CD4-positive, alpha-beta T cell (primary cell): ENCODE results near the gene PRKCB. TPM values are rescaled to one million over a fixed set of nuclear protein-coding genes. Genes with fewer than 3 reads are reported as not detected.

Source experiments
- ATAC-seq: fragments of 200-7000 bp; cut with Tn5 transposase; one replicate; pipeline ENCODE4 v1.10.0; 2022; ENCODE audit warnings: mild to moderate bottlenecking; ENCODE audit not compliant: poor library complexity
- CTCF ChIA-PET: fragments of 350-600 bp; sonication (Branson Sonifier 250); formaldehyde crosslinking; loops from one replicate; lab custom pipeline; 2021; ENCODE audit warnings: antibody characterized with exemption, inconsistent platforms; lab: Charles Lee
- POLR2A ChIA-PET: fragments of 350-600 bp; sonication (Branson Sonifier 250); formaldehyde crosslinking; loops from one replicate; lab custom pipeline; 2021; ENCODE audit warnings: antibody characterized with exemption, inconsistent platforms; lab: Charles Lee
- DNase-seq, 14 experiments: peaks; one replicate each; pipeline ENCODE4 v3.0.0-alpha.2; 2013 to 2020; ENCODE audit warnings: mixed read lengths in 2 of 14
- H3K27ac ChIP-seq, 2 donors: one replicate each; pipeline versions ENCODE4 v1.5.1 to v1.7.0; 2013; ENCODE audit warnings: low read length in 2 of 2, low read depth in 1 of 2, mild to moderate bottlenecking in 1 of 2
- H3K27me3 ChIP-seq, 2 experiments: 1 replicate in 1 of 2; 2 replicates in 1 of 2; pipeline versions ENCODE4 v1.6.1 to v1.7.0; 2013; ENCODE audit warnings: low read length in 2 of 2, control low read depth in 1 of 2, mild to moderate bottlenecking in 1 of 2, moderate library complexity in 1 of 2; ENCODE audit not compliant: insufficient read depth in 2 of 2, control insufficient read depth in 1 of 2
- H3K36me3 ChIP-seq: one replicate; pipeline ENCODE4 v1.6.1; 2013; ENCODE audit warnings: low read length, control low read depth; ENCODE audit not compliant: insufficient read depth
- H3K4me1 ChIP-seq: one replicate; pipeline ENCODE4 v1.6.1; 2013; ENCODE audit warnings: low read length, control low read depth; ENCODE audit not compliant: insufficient read depth
- H3K4me3 ChIP-seq: one replicate; pipeline ENCODE4 v1.5.1; 2013; ENCODE audit warnings: mild to moderate bottlenecking, low read length, moderate library complexity
- H3K9me3 ChIP-seq, 2 experiments: 1 replicate in 1 of 2; 2 replicates in 1 of 2; pipeline versions ENCODE4 v1.6.1 to v1.7.0; 2013; ENCODE audit warnings: low read length in 2 of 2, mild to moderate bottlenecking in 2 of 2, control low read depth in 1 of 2, moderate library complexity in 1 of 2; ENCODE audit not compliant: control insufficient read depth in 1 of 2, insufficient read depth in 1 of 2
- H3K27ac Mint-ChIP-seq: one replicate; pipeline ENCODE4 v1.8.0; 2020; ENCODE audit warnings: mixed read lengths
- H3K27me3 Mint-ChIP-seq: one replicate; pipeline ENCODE4 v1.8.0; 2021; ENCODE audit warnings: mixed read lengths
- H3K36me3 Mint-ChIP-seq: one replicate; pipeline ENCODE4 v1.8.0; 2021; ENCODE audit warnings: low read depth, mixed read lengths
- H3K4me1 Mint-ChIP-seq: one replicate; pipeline ENCODE4 v1.8.0; 2021; ENCODE audit warnings: low read depth, mixed read lengths
- H3K4me3 Mint-ChIP-seq: one replicate; pipeline ENCODE4 v1.8.0; 2020; ENCODE audit warnings: mild to moderate bottlenecking, mixed read lengths
- H3K9me3 Mint-ChIP-seq: one replicate; pipeline ENCODE4 v1.8.0; 2020; ENCODE audit warnings: mixed read lengths
- intact Hi-C, 2 experiments: fragments of 100-400 bp; cut with DNase I in 1 of 2; cut with micrococcal nuclease in 1 of 2; formaldehyde crosslinking; loops; one replicate each; pipeline versions ENCODE4 v1.15.1 to v1.9.0; 2023 to 2025; cut with DNase I, micrococcal nuclease
- total RNA-seq, 174 experiments: library from RNA in 2 of 174; stranded (reverse) in 2 of 174; gene quantifications; one replicate each; pipeline ENCODE4 v1.2.3 and lab custom pipeline; 2021 to 2026
- TF ChIP-seq, protein P1 (sequence below): fragments of 200-600 bp; IDR thresholded peaks from one replicate; pipeline ENCODE4 v1.8.0; 2022; ENCODE audit warnings: antibody characterized with exemption, mild to moderate bottlenecking

The PRKCB gene
- total RNA-seq, 2 experiments from 2014 or later: 64.7 TPM

DNA sequence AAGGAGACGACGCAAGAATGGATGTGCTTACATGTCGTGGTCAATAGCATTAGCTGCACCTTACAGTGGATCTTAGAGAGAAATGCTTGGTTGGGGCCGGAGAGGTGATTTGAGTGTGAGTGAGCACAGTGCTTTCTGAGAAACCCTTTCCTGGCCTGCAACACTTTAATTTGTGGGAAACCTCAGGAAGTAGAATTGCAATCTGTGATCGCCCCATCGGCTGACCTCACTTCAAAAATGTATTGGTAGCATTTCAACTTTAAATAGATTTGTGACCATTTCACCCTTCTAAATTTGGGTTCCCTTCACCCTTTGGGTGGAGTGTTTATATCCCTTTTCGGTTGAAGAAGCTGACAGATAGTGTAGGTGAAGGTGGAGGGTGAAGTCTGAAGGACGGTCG lies 13.2 kb downstream of the PRKCB start:
- Mint-ChIP-seq H3K27ac (peak overlapping the region; percentile 81), H3K36me3 (peaks cover 55% of the 10 kb centered on the region), H3K4me3 (no peak overlapping the region), H3K9me3 (no peaks in the 10 kb centered on the region), H3K27me3 (no peaks in the 10 kb centered on the region), H3K4me1 (peaks cover 83% of the 10 kb centered on the region)
- intact Hi-C loops: loop anchor here in 1 of 2 experiments (1.0 kb wide), 1 partner anchor 12 kb away; no protein-coding TSS in a partner anchor
- CTCF ChIA-PET: interaction anchor here (0.7 kb wide), 1 partner anchor 45 kb away, joined by 3 read pairs; no protein-coding TSS in a partner anchor
- Histone ChIP-seq H3K27me3 (no peaks in the 10 kb centered on the region), H3K4me1 (peaks cover 27% of the 10 kb centered on the region), H3K36me3 (peaks cover 8% of the 10 kb centered on the region), H3K4me3 (no peak overlapping the region), H3K9me3 (no peaks in the 10 kb centered on the region), H3K27ac (no peak overlapping the region)
- ATAC-seq (no peak), DNase-seq (no peak)
- POLR2A ChIA-PET: interaction anchor here (1.3 to 1.4 kb wide), 2 partner anchors 11 to 15 kb away, joined by 4 read pairs; no protein-coding TSS in a partner anchor
- TF ChIP-seq, protein P1, sequence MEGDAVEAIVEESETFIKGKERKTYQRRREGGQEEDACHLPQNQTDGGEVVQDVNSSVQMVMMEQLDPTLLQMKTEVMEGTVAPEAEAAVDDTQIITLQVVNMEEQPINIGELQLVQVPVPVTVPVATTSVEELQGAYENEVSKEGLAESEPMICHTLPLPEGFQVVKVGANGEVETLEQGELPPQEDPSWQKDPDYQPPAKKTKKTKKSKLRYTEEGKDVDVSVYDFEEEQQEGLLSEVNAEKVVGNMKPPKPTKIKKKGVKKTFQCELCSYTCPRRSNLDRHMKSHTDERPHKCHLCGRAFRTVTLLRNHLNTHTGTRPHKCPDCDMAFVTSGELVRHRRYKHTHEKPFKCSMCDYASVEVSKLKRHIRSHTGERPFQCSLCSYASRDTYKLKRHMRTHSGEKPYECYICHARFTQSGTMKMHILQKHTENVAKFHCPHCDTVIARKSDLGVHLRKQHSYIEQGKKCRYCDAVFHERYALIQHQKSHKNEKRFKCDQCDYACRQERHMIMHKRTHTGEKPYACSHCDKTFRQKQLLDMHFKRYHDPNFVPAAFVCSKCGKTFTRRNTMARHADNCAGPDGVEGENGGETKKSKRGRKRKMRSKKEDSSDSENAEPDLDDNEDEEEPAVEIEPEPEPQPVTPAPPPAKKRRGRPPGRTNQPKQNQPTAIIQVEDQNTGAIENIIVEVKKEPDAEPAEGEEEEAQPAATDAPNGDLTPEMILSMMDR: no peak

DNA sequence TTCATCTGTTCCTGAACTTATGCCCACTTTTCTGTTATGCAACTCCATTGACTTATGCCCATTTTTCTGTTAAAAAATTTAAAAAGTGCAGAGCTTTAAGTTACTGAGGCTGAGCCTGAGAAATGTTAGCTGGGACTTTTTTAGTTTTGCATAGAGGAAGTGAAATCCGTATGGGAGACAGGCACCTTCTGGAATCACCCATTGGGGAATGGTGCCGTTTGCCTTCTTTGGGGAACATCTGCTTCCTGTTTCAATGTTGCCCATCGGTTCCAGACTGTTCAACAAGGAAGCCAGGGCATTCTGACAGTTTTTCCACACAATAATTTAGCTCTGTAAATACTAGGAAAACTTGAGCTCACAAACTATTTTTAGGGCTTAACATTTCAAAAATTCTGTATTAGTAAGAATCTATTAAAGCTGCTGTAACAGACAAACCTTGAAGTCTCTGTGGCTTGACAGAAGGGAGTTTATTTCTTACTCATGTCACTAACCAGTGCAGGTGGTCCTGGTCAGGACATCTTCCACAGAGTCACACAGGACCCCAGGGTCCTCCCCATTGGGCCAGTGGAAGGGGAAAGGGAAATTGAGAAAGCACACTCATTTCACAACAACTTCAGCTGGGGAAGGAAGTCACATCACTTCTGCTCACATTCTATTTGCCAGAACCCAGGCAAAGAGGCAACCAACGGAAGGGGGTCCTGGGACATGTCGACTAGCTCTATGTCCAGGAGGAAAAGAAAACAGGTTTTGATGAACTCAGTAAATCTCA lies 17.2 kb downstream of the PRKCB start:
- no peaks in the 10 kb centered on the region for H3K27me3 Mint-ChIP-seq
- Histone ChIP-seq H3K9me3 (no peaks in the 10 kb centered on the region), H3K27me3 (no peaks in the 10 kb centered on the region), H3K4me3 (no peak overlapping the region), H3K36me3 (peaks cover 10% of the 10 kb centered on the region), H3K27ac (no peak overlapping the region), H3K4me1 (peaks cover 42% of the 10 kb centered on the region)
- peaks cover 28% of the 10 kb centered on the region for H3K36me3 Mint-ChIP-seq
- ATAC-seq (no peak), DNase-seq (peak in 1 of 14 experiments; percentile 40)
- intact Hi-C loops: no loop called here
- H3K27ac Mint-ChIP-seq: no peak overlapping the region
- CTCF ChIA-PET: interaction anchor here (0.9 kb wide), 1 partner anchor 49 kb away, joined by 3 read pairs; no protein-coding TSS in a partner anchor
- TF ChIP-seq, protein P1: no peak
- POLR2A ChIA-PET: interaction anchor here (1.0 to 1.3 kb wide), 2 partner anchors 11 to 17 kb away, joined by 3 to 9 read pairs; partner anchors contain the start of gene PRKCB
- H3K9me3 Mint-ChIP-seq: no peaks in the 10 kb centered on the region
- peaks cover 94% of the 10 kb centered on the region for H3K4me1 Mint-ChIP-seq
- no peak overlapping the region for H3K4me3 Mint-ChIP-seq

DNA sequence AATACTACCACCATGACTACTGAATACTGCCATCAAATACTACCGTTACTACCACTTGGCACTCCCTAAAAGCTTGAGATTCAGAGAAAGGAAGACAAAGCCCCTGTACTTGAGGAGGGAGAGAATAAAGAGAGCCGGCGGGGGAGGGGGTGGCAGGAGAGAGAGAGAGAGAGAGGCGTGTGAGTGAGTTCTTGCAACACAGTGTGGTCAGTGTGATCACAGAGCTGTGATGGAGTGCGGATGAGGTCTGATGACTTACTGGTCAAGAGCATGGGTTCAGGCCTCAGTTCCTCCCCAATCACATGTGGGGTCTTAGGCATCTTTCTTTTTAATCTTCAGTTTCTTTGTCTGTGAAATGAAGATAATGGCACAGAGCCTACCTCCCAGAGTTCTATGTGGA lies 19.2 kb downstream of the PRKCB start:
- no peak overlapping the region for H3K4me3 Mint-ChIP-seq
- H3K36me3 Mint-ChIP-seq: peaks cover 26% of the 10 kb centered on the region
- CTCF ChIA-PET: no interaction called here
- H3K27me3 Mint-ChIP-seq: no peaks in the 10 kb centered on the region
- H3K27me3 ChIP-seq: no peaks in the 10 kb centered on the region
- H3K9me3 Mint-ChIP-seq: no peaks in the 10 kb centered on the region
- TF ChIP-seq, protein P1: no peak
- POLR2A ChIA-PET: no interaction called here
- peak in 2 of 14 experiments; percentile 41 to 48 for DNase-seq
- no peak overlapping the region for H3K27ac Mint-ChIP-seq
- H3K4me1 ChIP-seq: peaks cover 48% of the 10 kb centered on the region
- H3K27ac ChIP-seq: no peak overlapping the region
- H3K4me1 Mint-ChIP-seq: peaks cover 94% of the 10 kb centered on the region
- no peak overlapping the region for H3K4me3 ChIP-seq
- ATAC-seq: no peak
- intact Hi-C loops: no loop called here
- H3K9me3 ChIP-seq: no peaks in the 10 kb centered on the region
- peaks cover 10% of the 10 kb centered on the region for H3K36me3 ChIP-seq
